Islet of Langerhans (tissue), 1 donor: ENCODE results near the gene BCCIP.

Experiments
- FAIRE-seq: peaks from one replicate; lab custom pipeline; 2011; peaks lifted over from hg19 to GRCh38; lab: Jason Lieb, UNC

Gene BCCIP

GRCh38 chr10:125797994-125798662, 25.2 kb upstream of the BCCIP start:
- FAIRE-seq: no peak

GRCh38 chr10:125799451-125800182, 23.7 kb upstream of the BCCIP start:
- FAIRE-seq: no peak

- no peak for FAIRE-seq
These were observed 21.8 kb upstream of the BCCIP start for GRCh38 chr10:125801574-125801973.

- no peak for FAIRE-seq
These were observed 21.2 kb upstream of the BCCIP start for GRCh38 chr10:125802131-125802530.

DNA sequence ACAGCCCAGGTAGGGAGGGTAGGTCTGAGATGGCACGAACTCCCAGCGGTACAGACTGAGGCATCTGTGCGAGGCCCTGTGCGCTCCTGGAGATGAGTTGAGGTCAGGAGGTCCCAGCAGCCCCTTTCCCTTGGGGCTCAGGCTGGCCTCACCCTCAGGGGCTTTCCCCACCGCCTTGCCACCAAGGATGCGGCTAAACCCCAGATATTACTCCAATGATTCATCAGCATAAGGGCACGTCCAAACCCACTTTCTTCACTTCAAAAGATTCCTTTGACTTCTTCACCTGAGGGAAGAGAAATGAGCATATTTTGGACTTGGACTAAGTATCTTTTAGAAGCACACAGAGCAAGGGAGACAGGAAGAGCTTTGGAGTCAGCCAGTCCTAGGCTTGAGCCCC, 20.6 kb upstream of the BCCIP start:
- no peak for FAIRE-seq

DNA sequence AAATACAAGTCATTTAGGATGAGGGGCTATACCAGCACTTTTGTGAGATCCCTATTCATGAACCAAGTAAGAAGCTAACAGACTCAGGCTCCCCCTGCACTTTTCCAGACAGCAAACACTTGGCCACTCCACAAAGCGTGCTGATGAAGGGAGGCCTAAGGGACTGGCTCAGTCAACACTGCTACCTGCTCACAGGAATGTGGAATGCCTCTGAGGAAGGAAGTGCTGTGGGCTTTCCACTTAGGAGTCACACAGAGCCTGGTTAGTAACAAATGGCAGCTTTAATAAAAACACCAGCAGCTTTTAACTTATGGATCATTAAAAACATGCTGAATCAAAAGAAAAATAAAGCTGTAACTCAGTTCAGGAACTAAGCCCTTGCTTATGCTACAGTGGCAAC, 15.3 kb upstream of the BCCIP start:
- no peak for FAIRE-seq

- no peak for FAIRE-seq
These were observed 12.1 kb upstream of the BCCIP start for GRCh38 chr10:125811251-125811650.

GRCh38 chr10:125812128-125812750, 11.1 kb upstream of the BCCIP start:
- no peak for FAIRE-seq

DNA sequence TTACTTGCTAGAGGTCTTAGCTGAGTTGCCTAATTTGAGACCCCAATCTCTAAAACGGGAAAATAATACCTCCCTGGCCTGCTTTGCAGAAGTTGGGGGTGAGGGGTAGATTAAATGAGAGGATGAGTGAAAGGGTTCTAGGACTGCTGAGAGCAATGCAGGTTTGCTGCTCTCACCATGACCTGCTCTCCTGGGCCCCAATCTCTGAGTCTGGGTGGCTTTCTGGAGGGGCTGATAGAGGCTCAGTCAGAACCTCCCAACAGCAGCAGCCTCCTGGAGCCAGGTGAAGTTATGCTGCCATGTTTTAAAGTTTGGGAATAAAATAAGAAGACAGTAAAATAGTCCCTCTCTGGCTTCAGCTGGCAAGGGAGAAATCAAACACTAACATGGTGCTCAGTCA, 7.6 kb upstream of the BCCIP start:
- FAIRE-seq: no peak

DNA sequence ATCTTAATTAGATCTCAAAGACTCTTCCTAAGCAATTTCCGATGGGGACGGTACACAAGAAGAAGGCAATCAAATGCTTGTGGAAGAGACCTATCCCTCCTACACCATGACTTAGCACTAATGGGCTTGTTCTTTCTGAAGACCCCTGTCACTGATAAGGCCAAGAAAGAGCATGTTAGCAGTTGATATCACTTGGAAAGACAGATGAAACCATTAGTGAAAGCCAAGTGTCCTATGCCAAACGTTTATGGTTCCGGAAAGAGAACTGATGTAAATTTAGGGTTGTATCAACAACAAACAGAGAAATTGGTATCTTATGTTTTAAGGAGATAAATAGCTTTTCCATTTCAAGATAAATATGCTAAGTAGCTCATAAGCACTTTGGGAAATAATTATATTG, 6.8 kb upstream of the BCCIP start:
- no peak for FAIRE-seq

- FAIRE-seq: no peak
These were observed 5.9 kb upstream of the BCCIP start for GRCh38 chr10:125817337-125817946.

GRCh38 chr10:125820701-125821100, 2.6 kb upstream of the BCCIP start:
- no peak for FAIRE-seq

- FAIRE-seq: no peak
These were observed 411 bp downstream of the BCCIP start for GRCh38 chr10:125823663-125824251.

DNA sequence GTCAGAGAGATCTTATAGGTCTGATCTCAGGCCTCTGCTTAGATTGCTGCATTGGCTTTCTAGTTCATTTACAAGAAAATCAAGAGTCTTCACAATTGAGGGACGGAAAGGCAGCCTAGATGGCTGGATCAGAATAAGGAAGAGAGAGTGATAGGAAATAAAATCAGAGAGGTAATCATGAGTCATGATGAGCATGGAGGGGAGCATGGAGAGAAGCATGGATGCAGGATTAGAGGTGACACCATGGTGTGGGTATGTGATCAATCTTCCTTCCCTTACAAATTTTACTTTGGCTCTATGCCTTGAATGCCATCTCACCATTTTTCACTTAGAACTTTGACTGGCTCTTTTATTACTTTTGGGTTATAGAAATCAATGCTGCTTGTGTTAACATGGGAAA, 1.4 kb downstream of the BCCIP start:
- no peak for FAIRE-seq

- no peak for FAIRE-seq
These were observed 3.8 kb downstream of the BCCIP start for GRCh38 chr10:125827133-125827532.

DNA sequence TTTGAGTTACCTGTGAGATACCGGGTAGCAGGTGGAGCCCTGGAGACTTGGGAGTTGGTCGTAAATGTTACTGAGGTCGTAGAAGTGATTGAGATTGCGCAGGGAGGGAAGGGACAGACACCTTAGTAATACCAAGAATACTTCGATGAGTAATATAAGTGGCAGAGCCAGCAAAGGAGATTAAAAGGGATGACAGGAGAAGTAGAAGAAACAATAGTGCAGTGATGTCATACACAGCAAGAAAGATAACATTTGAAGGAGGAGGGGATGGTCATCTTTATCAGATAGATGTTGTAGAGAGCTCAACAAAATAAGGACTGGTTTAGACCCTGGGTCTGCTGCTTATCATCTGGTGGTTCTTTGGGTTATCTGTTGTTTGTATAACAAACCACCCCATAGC, 5.0 kb downstream of the BCCIP start:
- FAIRE-seq: no peak

GRCh38 chr10:125836746-125837145, 13.4 kb downstream of the BCCIP start:
- no peak for FAIRE-seq

- FAIRE-seq: no peak
These were observed 15.6 kb downstream of the BCCIP start for GRCh38 chr10:125838802-125839575.

DNA sequence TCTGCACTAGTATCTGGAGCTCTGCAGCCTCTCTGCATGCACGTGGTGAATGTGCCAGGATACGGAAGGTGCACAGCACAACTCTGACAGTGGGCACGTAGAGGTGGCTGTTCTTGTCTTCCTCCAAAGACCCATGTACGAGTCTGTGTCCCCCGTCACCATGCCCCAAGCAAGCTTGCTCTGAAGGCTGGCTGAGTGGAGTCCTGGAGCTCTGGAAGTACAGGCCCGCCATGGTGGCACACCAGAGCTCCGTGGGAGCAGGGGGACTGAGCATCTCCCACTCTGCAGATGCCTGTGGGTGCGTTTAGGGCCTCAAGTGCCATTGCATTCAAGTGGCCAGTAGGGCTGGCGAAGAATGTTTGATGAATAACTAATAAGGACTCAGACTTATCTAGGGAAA, 17.1 kb downstream of the BCCIP start:
- FAIRE-seq: no peak

GRCh38 chr10:125840955-125841354, 17.6 kb downstream of the BCCIP start:
- no peak for FAIRE-seq

GRCh38 chr10:125843603-125844329, 20.4 kb downstream of the BCCIP start:
- FAIRE-seq: no peak
